ENCODE measurements around the gene HID1. TPM values are rescaled to one million over a fixed set of nuclear protein-coding genes. Genes with fewer than 3 reads are reported as not detected.

Gene HID1
- total and polyA plus RNA-seq, 9 donors = 1.8 to 21.6 (median 5.2) TPM

DNA sequence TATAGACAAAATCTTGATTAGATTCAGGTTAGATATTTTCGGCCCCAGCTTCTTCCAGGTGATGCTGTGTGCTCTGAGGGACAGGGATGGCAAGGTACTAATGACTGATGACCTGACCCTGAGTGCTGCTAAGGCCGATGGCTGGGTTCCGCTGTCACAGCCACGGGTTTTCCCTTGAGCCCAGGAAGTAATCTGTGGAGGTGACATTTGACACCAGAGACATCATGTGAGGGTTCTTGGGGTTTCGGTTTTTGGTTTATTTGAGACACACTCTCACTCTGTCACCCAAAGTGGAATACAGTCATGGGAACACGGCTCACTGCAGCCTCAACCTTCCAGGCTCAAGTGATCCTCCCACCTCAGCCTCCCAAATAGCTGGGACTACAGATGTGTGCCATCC is 27.0 kb downstream of the HID1 start:
- Histone ChIP-seq H3K4me3 (no peak overlapping the region), H3K36me3 (no peaks in the 10 kb centered on the region), H3K27ac (no peak overlapping the region), H3K4me1 (ENCODE audit: insufficient read depth) (no peaks in the 10 kb centered on the region), H3K9me3 (no peaks in the 10 kb centered on the region), H3K27me3 (no peaks in the 10 kb centered on the region)
- TF ChIP-seq POLR2A (IDR thresholded peaks at IDR 0.05) (no peak), EP300 (IDR thresholded peaks at IDR 0.05) (no peak)
- TF ChIP-seq, protein P1, sequence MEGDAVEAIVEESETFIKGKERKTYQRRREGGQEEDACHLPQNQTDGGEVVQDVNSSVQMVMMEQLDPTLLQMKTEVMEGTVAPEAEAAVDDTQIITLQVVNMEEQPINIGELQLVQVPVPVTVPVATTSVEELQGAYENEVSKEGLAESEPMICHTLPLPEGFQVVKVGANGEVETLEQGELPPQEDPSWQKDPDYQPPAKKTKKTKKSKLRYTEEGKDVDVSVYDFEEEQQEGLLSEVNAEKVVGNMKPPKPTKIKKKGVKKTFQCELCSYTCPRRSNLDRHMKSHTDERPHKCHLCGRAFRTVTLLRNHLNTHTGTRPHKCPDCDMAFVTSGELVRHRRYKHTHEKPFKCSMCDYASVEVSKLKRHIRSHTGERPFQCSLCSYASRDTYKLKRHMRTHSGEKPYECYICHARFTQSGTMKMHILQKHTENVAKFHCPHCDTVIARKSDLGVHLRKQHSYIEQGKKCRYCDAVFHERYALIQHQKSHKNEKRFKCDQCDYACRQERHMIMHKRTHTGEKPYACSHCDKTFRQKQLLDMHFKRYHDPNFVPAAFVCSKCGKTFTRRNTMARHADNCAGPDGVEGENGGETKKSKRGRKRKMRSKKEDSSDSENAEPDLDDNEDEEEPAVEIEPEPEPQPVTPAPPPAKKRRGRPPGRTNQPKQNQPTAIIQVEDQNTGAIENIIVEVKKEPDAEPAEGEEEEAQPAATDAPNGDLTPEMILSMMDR (IDR thresholded peaks at IDR 0.05) = no peak
- no peak for DNase-seq
- intact Hi-C loops (cut with DNase I) = no loop called here
- 39 to 43% (median 41%) methylated on average over 6 of the region's 6 CpGs for WGBS, 3 donors

DNA sequence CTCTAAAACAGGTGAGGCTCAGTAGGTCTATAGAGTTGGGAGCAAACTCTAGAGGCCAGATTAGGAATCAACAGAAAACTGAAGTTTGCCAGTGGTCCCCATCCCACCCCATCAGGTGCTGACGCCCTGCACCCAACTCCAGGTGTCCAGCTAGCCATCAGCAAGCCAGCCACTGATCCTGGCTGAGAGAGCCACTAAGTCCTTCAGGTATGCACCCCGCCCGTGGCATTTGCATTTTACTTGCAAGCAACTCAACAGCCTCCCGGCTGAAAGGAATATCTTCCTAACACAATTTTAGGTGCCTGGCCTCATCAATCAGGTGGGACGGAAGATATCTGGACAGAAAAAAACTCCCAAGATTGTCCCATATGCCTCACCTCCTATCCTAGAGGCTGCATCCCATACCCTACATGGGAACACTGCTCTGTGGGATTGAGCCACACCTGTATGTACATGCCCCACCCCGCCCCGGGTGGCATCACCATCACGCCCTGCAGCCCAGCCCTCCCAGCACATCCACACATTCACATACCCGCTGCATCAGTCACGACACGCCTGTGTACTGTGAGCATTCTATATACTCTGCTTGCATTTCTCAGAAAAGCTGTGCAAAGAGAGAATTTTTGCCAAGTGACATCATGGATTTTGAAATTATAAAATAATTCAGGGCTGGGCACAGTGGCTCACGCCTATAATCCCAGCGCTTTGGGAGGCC is 28.6 kb downstream of the HID1 start:
- H3K27me3 ChIP-seq = no peaks in the 10 kb centered on the region
- no peaks in the 10 kb centered on the region for H3K9me3 ChIP-seq
- H3K4me1 ChIP-seq (ENCODE audit: insufficient read depth) = no peaks in the 10 kb centered on the region
- no peak for DNase-seq
- no peak overlapping the region for H3K27ac ChIP-seq
- 56 to 61% (median 57%) methylated on average over 13 of the region's 13 CpGs for WGBS, 3 donors
- intact Hi-C loops (cut with DNase I) = no loop called here
- H3K4me3 ChIP-seq = no peak overlapping the region
- H3K36me3 ChIP-seq = no peaks in the 10 kb centered on the region
- TF ChIP-seq POLR2A (IDR thresholded peaks at IDR 0.05) (no peak), EP300 (IDR thresholded peaks at IDR 0.05) (no peak)
- TF ChIP-seq, protein P1 (IDR thresholded peaks at IDR 0.05) = no peak

DNA sequence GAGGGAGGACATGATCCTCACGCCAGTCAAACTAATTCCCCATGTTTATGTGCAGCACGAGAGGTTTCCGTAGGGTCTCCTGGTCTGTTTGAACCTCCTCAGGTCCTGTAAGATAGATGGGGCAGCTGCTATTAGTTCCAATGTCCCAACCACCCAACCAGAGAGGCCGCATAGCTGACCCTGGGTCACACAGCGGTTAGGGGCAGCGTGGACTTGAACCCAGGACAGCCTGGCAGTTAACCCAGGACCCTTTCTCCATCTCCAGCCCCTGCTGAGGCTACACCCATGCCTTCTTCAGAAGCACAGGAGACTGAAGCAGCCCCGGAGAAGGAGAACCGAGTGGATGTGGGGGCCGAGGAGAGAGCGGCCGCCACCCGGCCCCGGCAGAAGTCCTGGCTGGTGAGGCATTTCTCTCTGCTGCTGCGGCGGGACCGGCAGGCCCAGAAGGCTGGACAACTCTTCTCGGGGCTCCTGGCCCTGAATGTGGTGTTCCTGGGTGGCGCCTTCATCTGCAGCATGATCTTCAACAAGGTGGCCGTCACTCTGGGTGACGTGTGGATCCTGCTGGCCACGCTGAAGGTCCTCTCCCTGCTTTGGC is 31.3 kb downstream of the HID1 start:
- Histone ChIP-seq H3K27ac (no peak overlapping the region), H3K4me1 (ENCODE audit: insufficient read depth) (no peaks in the 10 kb centered on the region), H3K27me3 (no peaks in the 10 kb centered on the region), H3K9me3 (no peaks in the 10 kb centered on the region), H3K4me3 (no peak overlapping the region), H3K36me3 (no peaks in the 10 kb centered on the region)
- TF ChIP-seq EP300 (IDR thresholded peaks at IDR 0.05) = no peak
- TF ChIP-seq, protein P1 (IDR thresholded peaks at IDR 0.05) = no peak
- TF ChIP-seq POLR2A (IDR thresholded peaks at IDR 0.05) = no peak
- DNase-seq = no peak
- 69 to 75% (median 74%) methylated on average over 21 of the region's 21 CpGs for WGBS, 3 donors
- intact Hi-C loops (cut with DNase I) = no loop called here

DNA sequence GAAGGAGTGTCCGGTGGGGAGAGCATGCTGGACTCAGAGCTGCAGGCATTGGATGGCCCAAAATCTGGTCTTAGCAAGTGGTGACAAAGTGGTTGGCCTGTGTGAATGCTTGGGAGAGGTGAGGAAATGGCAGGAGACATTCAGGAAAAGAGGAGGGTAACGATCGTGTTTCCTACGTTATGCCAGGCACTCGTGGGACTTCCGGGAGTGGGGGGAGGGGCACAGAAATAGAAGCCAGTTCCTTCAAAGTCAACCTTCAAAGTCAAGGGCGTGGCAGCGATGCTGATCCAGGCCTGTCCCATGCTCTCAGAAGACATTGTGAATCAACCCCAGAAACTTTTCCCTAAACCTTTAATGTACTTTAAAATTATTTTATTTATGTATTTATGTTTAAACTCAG is 33.0 kb downstream of the HID1 start:
- H3K27me3 ChIP-seq = peaks cover 5% of the 10 kb centered on the region
- TF ChIP-seq, protein P1 (IDR thresholded peaks at IDR 0.05) = no peak
- TF ChIP-seq EP300 (IDR thresholded peaks at IDR 0.05) (no peak), POLR2A (IDR thresholded peaks at IDR 0.05) (no peak)
- H3K36me3 ChIP-seq = no peaks in the 10 kb centered on the region
- 45 to 53% (median 48%) methylated on average over 8 of the region's 8 CpGs for WGBS, 3 donors
- intact Hi-C loops (cut with DNase I) = no loop called here
- H3K4me3 ChIP-seq = no peak overlapping the region
- no peaks in the 10 kb centered on the region for H3K9me3 ChIP-seq
- no peak for DNase-seq
- no peaks in the 10 kb centered on the region for H3K4me1 ChIP-seq (ENCODE audit: insufficient read depth)
- H3K27ac ChIP-seq = no peak overlapping the region
